B cell (primary cell): ENCODE results near the gene WARS2. TPM values are rescaled to one million over a fixed set of nuclear protein-coding genes. Genes with fewer than 3 reads are reported as not detected.
A peak's percentile ranks its signal among the peaks of the same experiment; 100 is the strongest.

Experiments
- ATAC-seq: fragments of 200-7000 bp; cut with Tn5 transposase; one replicate; pipeline ENCODE4 v1.10.0; 2021; ENCODE audit warnings: low read depth, mild to moderate bottlenecking, moderate number of reproducible peaks, moderate library complexity
- CTCF ChIA-PET: fragments of 350-600 bp; sonication (Branson Sonifier 250); formaldehyde crosslinking; loops from one replicate; lab custom pipeline; 2021; ENCODE audit warnings: antibody characterized with exemption, inconsistent platforms; lab: Charles Lee
- POLR2A ChIA-PET: fragments of 350-600 bp; sonication (Branson Sonifier 250); formaldehyde crosslinking; loops from one replicate; lab custom pipeline; 2021; ENCODE audit warnings: antibody characterized with exemption; lab: Charles Lee
- DNase-seq: peaks from one replicate; pipeline ENCODE4 v3.0.0; 2013
- H2AFZ ChIP-seq: 2 replicates; pipeline ENCODE4 v1.6.1; 2012; ENCODE audit warnings: mild to moderate bottlenecking, low read depth, low read length; ENCODE audit not compliant: insufficient read depth, poor library complexity, severe bottlenecking
- H3K27ac ChIP-seq, 2 donors: 1 replicate in 1 of 2; 2 replicates in 1 of 2; pipeline ENCODE4 v1.5.1; 2012 to 2013; ENCODE audit warnings: low read length in 2 of 2, mild to moderate bottlenecking in 2 of 2, moderate library complexity in 1 of 2
- H3K27me3 ChIP-seq, 4 experiments: fragments of 200-600 bp in 1 of 4; sonication (generic) in 1 of 4; replicated peaks in 1 of 4; 1 replicate in 2 of 4; 2 replicates in 2 of 4; pipeline versions ENCODE4 v1.6.1 to v1.7.0; 2013 to 2016; ENCODE audit warnings: low read length in 3 of 4, mild to moderate bottlenecking in 2 of 4, mixed read lengths in 1 of 4, moderate library complexity in 1 of 4; ENCODE audit not compliant: insufficient read depth in 4 of 4, control insufficient read depth in 3 of 4; ENCODE audit errors: control extremely low read depth in 1 of 4
- H3K36me3 ChIP-seq, 2 experiments: replicated peaks in 1 of 2; 1 replicate in 1 of 2; 2 replicates in 1 of 2; pipeline versions ENCODE4 v1.6.1 to v1.7.1; 2013; ENCODE audit warnings: low read length in 1 of 2; ENCODE audit not compliant: insufficient read depth in 2 of 2, control insufficient read depth in 1 of 2; ENCODE audit errors: control extremely low read depth in 1 of 2, extremely low read depth in 1 of 2
- H3K4me1 ChIP-seq, 2 donors: fragments of 200-600 bp in 1 of 2; sonication (generic) in 1 of 2; 1 replicate in 1 of 2; 2 replicates in 1 of 2; pipeline versions ENCODE4 v1.5.1 to v1.6.1; 2013 to 2017; ENCODE audit warnings: low read length in 2 of 2; ENCODE audit not compliant: control insufficient read depth in 2 of 2, insufficient read depth in 2 of 2
- H3K4me2 ChIP-seq: replicated peaks from 2 replicates; pipeline ENCODE3; 2012; ENCODE audit warnings: mild to moderate bottlenecking, low read depth, low read length; ENCODE audit not compliant: poor library complexity, severe bottlenecking
- H3K4me3 ChIP-seq, 5 experiments: fragments of 200-600 bp in 1 of 5; sonication (generic) in 1 of 5; 1 replicate in 3 of 5; 2 replicates in 2 of 5; pipeline versions ENCODE4 v1.5.1 to v1.7.0; 2011 to 2016; ENCODE audit warnings: low read length in 4 of 5, mild to moderate bottlenecking in 4 of 5, low read depth in 2 of 5, control low read depth in 1 of 5, moderate library complexity in 1 of 5; ENCODE audit not compliant: insufficient read depth in 1 of 5; ENCODE audit errors: control extremely low read depth in 1 of 5, extremely low read depth in 1 of 5
- H3K79me2 ChIP-seq: fragments of 200-600 bp; sonication (generic); one replicate; pipeline ENCODE4 v1.6.0; 2016; ENCODE audit warnings: low read length; ENCODE audit not compliant: control insufficient read depth, insufficient read depth
- H3K9ac ChIP-seq: fragments of 200-600 bp; sonication (generic); 2 replicates; pipeline ENCODE4 v1.6.1; 2017; ENCODE audit warnings: mild to moderate bottlenecking, low read length, moderate library complexity
- H3K9me3 ChIP-seq, 3 donors: one replicate each; pipeline versions ENCODE4 v1.6.1 to v1.7.1; 2013; ENCODE audit warnings: low read length in 2 of 3; ENCODE audit not compliant: control insufficient read depth in 2 of 3, insufficient read depth in 1 of 3; ENCODE audit errors: control extremely low read depth in 1 of 3
- H4K20me1 ChIP-seq: 2 replicates; pipeline ENCODE4 v1.6.0; 2012; ENCODE audit warnings: mild to moderate bottlenecking, low read length; ENCODE audit not compliant: insufficient read depth, control insufficient read depth, poor library complexity, severe bottlenecking
- H3K27ac Mint-ChIP-seq: one replicate; pipeline ENCODE4 v1.8.0; 2021; ENCODE audit warnings: mixed read lengths
- H3K27me3 Mint-ChIP-seq: one replicate; pipeline ENCODE4 v1.8.0; 2021; ENCODE audit warnings: mixed read lengths
- H3K4me1 Mint-ChIP-seq: one replicate; pipeline ENCODE4 v1.8.0; 2021; ENCODE audit warnings: mixed read lengths
- H3K4me3 Mint-ChIP-seq: one replicate; pipeline ENCODE4 v1.8.0; 2021; ENCODE audit warnings: mixed read lengths
- H3K9me3 Mint-ChIP-seq: one replicate; pipeline ENCODE4 v1.8.0; 2022; ENCODE audit warnings: mixed read lengths; ENCODE audit not compliant: insufficient read depth
- EZH2 ChIP-seq: IDR thresholded peaks from 2 replicates; pipeline ENCODE4 v1.6.1; 2012; ENCODE audit warnings: borderline replicate concordance, low read depth, mild to moderate bottlenecking, moderate library complexity, low read length; ENCODE audit not compliant: insufficient read depth, poor library complexity, severe bottlenecking
- WGBS: methylation state at CpG from one replicate; pipeline ENCODE4 v1.1.5; 2013; ENCODE audit warnings: missing lambda C conversion rate; ENCODE audit not compliant: insufficient coverage; 5-methylcytosine and 5-hydroxymethylcytosine counted together
- intact Hi-C: fragments of 100-400 bp; cut with micrococcal nuclease; formaldehyde crosslinking; loops from one replicate; pipeline ENCODE4 v1.10.0; 2022
- polyA plus RNA-seq: library from polyadenylated mRNA; depleted of rRNA; stranded (reverse); fragments of >200 nt; gene quantifications from 2 replicates; pipeline ENCODE4 v1.2.3, GENCODE V29; 2012
- total RNA-seq, 2 donors: library from RNA; stranded (reverse); fragments of 120-200 nt in 1 of 2; gene quantifications; 1 replicate in 1 of 2; 2 replicates in 1 of 2; pipeline versions ENCODE4 v1.2.3 to v1.2.4, GENCODE V29; 2013 to 2022
- TF ChIP-seq, protein P1 (sequence below): fragments of 200-600 bp; IDR thresholded peaks from one replicate; pipeline ENCODE4 v1.8.0; 2022; ENCODE audit warnings: antibody characterized with exemption, mild to moderate bottlenecking

Gene WARS2
- total and polyA plus RNA-seq, 2 donors (not counting 1 experiment from before 2014, with no cell fraction given) = 4.2 to 14.3 TPM

DNA sequence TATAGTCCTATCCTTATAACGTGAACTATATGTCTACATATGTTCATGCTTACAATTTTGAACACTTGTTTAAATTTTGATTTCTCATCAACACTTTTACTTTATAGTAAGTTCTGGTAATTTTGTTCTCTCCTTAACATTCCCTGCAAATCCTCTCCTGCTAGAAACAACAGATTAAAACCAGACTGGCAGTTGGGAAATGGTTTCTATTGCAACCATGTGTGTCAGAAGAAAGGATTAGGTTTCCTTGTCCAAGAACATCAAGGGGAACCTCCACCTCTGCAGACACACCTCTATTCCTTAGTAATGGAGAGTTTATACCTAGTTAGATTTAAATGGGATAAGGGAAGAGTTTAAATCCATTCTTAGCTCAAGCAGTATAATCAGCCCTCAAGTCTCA is 3.3 kb upstream of the WARS2 start:
- Histone ChIP-seq H3K9me3 (no peaks in the 10 kb centered on the region), H3K27ac (no peak overlapping the region), H2AFZ (no peak overlapping the region), H3K4me2 (no peak overlapping the region), H3K27me3 (no peaks in the 10 kb centered on the region), H3K4me3 (no peak overlapping the region), H3K9ac (no peak overlapping the region), H4K20me1 (no peaks in the 10 kb centered on the region), H3K4me1 (peaks cover 18 to 19% of the 10 kb centered on the region in 2 donors), H3K79me2 (peaks cover 20% of the 10 kb centered on the region), H3K36me3 (peaks cover 0 to 4% of the 10 kb centered on the region in 2 experiments)
- no peak overlapping the region for H3K4me3 Mint-ChIP-seq
- POLR2A ChIA-PET = no interaction called here
- CTCF ChIA-PET = no interaction called here
- DNase-seq (no peak), ATAC-seq (no peak)
- no CpG with 5 or more reads among the region's 1 CpG for WGBS
- TF ChIP-seq, protein P1, sequence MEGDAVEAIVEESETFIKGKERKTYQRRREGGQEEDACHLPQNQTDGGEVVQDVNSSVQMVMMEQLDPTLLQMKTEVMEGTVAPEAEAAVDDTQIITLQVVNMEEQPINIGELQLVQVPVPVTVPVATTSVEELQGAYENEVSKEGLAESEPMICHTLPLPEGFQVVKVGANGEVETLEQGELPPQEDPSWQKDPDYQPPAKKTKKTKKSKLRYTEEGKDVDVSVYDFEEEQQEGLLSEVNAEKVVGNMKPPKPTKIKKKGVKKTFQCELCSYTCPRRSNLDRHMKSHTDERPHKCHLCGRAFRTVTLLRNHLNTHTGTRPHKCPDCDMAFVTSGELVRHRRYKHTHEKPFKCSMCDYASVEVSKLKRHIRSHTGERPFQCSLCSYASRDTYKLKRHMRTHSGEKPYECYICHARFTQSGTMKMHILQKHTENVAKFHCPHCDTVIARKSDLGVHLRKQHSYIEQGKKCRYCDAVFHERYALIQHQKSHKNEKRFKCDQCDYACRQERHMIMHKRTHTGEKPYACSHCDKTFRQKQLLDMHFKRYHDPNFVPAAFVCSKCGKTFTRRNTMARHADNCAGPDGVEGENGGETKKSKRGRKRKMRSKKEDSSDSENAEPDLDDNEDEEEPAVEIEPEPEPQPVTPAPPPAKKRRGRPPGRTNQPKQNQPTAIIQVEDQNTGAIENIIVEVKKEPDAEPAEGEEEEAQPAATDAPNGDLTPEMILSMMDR = no peak
- TF ChIP-seq EZH2 = no peak
- peaks cover 17% of the 10 kb centered on the region for H3K4me1 Mint-ChIP-seq
- intact Hi-C loops = loop anchor here (5.0 kb wide), 1 partner anchor 1536 kb away; the partner anchor contains the start of gene TENT5C
- no peaks in the 10 kb centered on the region for H3K27me3 Mint-ChIP-seq
- no peak overlapping the region for H3K27ac Mint-ChIP-seq
- H3K9me3 Mint-ChIP-seq = no peaks in the 10 kb centered on the region

DNA sequence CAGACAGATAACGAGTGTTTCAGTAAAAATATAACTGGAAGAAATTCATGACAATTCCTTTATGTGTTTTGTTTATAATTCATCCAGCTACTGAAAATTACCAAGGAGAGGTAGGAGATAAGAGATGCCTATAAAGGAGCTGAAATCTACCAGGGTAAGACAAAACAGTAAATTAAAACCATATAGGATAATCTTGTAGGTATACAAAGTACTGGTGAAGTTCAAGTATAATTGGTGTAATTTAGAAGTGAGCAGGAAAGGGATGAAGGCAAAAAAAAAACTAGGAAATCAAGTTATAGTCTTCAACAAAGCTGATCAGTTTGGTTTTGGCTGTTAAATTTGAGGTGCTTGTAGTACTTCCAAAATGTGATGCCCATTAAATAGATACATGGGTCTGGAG is 1.2 kb upstream of the WARS2 start:
- no CpG with 5 or more reads among the region's 1 CpG for WGBS
- peaks cover 26% of the 10 kb centered on the region for H3K79me2 ChIP-seq
- H3K4me3 ChIP-seq = peak overlapping the region in 1 of 5 experiments; percentile 79
- H3K9me3 ChIP-seq = no peaks in the 10 kb centered on the region
- ChIA-PET POLR2A (no interaction called here), CTCF (interaction anchor here (1.0 kb wide), 1 partner anchor 533 kb away, joined by 3 read pairs; no protein-coding TSS in a partner anchor)
- no peak for ATAC-seq
- Mint-ChIP-seq H3K27me3 (no peaks in the 10 kb centered on the region), H3K4me1 (peaks cover 17% of the 10 kb centered on the region), H3K4me3 (no peak overlapping the region), H3K9me3 (no peaks in the 10 kb centered on the region), H3K27ac (no peak overlapping the region)
- H3K36me3 ChIP-seq = peaks cover 0 to 4% of the 10 kb centered on the region in 2 experiments
- no peak overlapping the region for H2AFZ ChIP-seq
- no peak overlapping the region for H3K9ac ChIP-seq
- no peaks in the 10 kb centered on the region for H4K20me1 ChIP-seq
- DNase-seq = no peak
- peaks cover 18 to 19% of the 10 kb centered on the region in 2 donors for H3K4me1 ChIP-seq
- H3K27me3 ChIP-seq = no peaks in the 10 kb centered on the region
- peak overlapping the region; percentile 78 for H3K4me2 ChIP-seq
- TF ChIP-seq EZH2 = no peak
- TF ChIP-seq, protein P1 = no peak
- intact Hi-C loops = loop anchor here (5.0 kb wide), 1 partner anchor 1534 kb away; the partner anchor contains the start of gene TENT5C
- H3K27ac ChIP-seq = no peak overlapping the region
